OCI-LY1 (cell line): ENCODE measurements around the gene INTS3.
A peak's percentile ranks its signal among the peaks of the same experiment; 100 is the strongest.

Source experiments
- H2AFZ ChIP-seq: fragments of 200-600 bp; sonication (generic), shearing (Covaris generic); 2 replicates; pipeline ENCODE4 v1.6.0; 2014; ENCODE audit warnings: antibody characterized with exemption, mild to moderate bottlenecking, low read length
- H3F3A ChIP-seq: fragments of 200-600 bp; sonication (generic), shearing (Covaris generic); 2 replicates; pipeline ENCODE4 v1.6.0; 2014; ENCODE audit warnings: mild to moderate bottlenecking, antibody characterized with exemption, low read length, moderate library complexity; ENCODE audit not compliant: insufficient read depth
- H3K27ac ChIP-seq: fragments of 200-600 bp; sonication (generic); 2 replicates; pipeline ENCODE4 v1.5.1; 2014; ENCODE audit warnings: low read length, mixed run types, mild to moderate bottlenecking, low read depth; ENCODE audit not compliant: poor library complexity, severe bottlenecking
- H3K27me3 ChIP-seq: fragments of 200-600 bp; sonication (generic); 2 replicates; pipeline ENCODE4 v1.6.0; 2014; ENCODE audit warnings: antibody characterized with exemption, mild to moderate bottlenecking, low read length, moderate library complexity; ENCODE audit not compliant: insufficient read depth
- H3K36me3 ChIP-seq: fragments of 200-600 bp; sonication (generic); 2 replicates; pipeline ENCODE4 v1.6.1; 2014; ENCODE audit warnings: mild to moderate bottlenecking, antibody characterized with exemption, low read length, moderate library complexity, mixed read lengths; ENCODE audit not compliant: insufficient read depth
- H3K4me1 ChIP-seq: fragments of 200-600 bp; sonication (generic); 2 replicates; pipeline ENCODE4 v1.5.1; 2014; ENCODE audit warnings: mild to moderate bottlenecking, low read length, moderate library complexity; ENCODE audit not compliant: insufficient read depth, severe bottlenecking
- H3K4me2 ChIP-seq: fragments of 200-600 bp; sonication (generic), shearing (Covaris generic); 2 replicates; pipeline ENCODE4 v1.6.1; 2014; ENCODE audit warnings: low read length
- H3K4me3 ChIP-seq: fragments of 200-600 bp; sonication (generic); 2 replicates; pipeline ENCODE4 v1.5.1; 2014; ENCODE audit warnings: low read length, low read depth, mild to moderate bottlenecking, mixed read lengths; ENCODE audit not compliant: poor library complexity, severe bottlenecking
- H3K79me2 ChIP-seq: fragments of 200-600 bp; shearing (Covaris generic); 2 replicates; pipeline ENCODE4 v1.6.1; 2016; ENCODE audit warnings: mixed run types, low read length, mixed read lengths; ENCODE audit not compliant: insufficient read depth
- H3K9ac ChIP-seq: fragments of 200-600 bp; sonication (generic), shearing (Covaris generic); 2 replicates; pipeline ENCODE4 v1.6.1; 2014; ENCODE audit warnings: mild to moderate bottlenecking, low read length, mixed read lengths
- H3K9me2 ChIP-seq: fragments of 200-600 bp; sonication (generic), shearing (Covaris generic); 2 replicates; pipeline ENCODE4 v1.6.1; 2014; ENCODE audit warnings: low read depth, mild to moderate bottlenecking, low read length, mixed read lengths
- H3K9me3 ChIP-seq: fragments of 200-600 bp; shearing (Covaris generic); 2 replicates; pipeline ENCODE4 v1.6.1; 2014; ENCODE audit warnings: low read length, mixed read lengths
- H4K20me1 ChIP-seq: fragments of 200-600 bp; sonication (generic), shearing (Covaris generic); 2 replicates; pipeline ENCODE4 v1.6.0; 2016; ENCODE audit warnings: mild to moderate bottlenecking, low read length; ENCODE audit not compliant: insufficient read depth
- CTCF ChIP-seq: fragments of 200-600 bp; sonication (generic), shearing (Covaris generic); IDR thresholded peaks from 2 replicates; pipeline ENCODE4 v1.5.1; 2017; ENCODE audit warnings: mild to moderate bottlenecking, antibody characterized with exemption, low read length, moderate library complexity, mixed read lengths
- EZH2 ChIP-seq: fragments of 200-600 bp; sonication (generic), shearing (Covaris generic); IDR thresholded peaks from 2 replicates; pipeline ENCODE4 v1.8.0; 2017; ENCODE audit warnings: borderline replicate concordance, mixed run types, mild to moderate bottlenecking, antibody characterized with exemption, low read length, moderate library complexity, mixed read lengths

Gene INTS3

GRCh38 chr1:153795330-153795837 lies 67.5 kb downstream of the INTS3 start:
- peaks cover 27% of the 10 kb centered on the region for H3K4me1 ChIP-seq
- no peak overlapping the region for H2AFZ ChIP-seq
- no peak for TF ChIP-seq EZH2
- no peak for TF ChIP-seq CTCF
- no peak overlapping the region for H3K27ac ChIP-seq
- H3K9me2 ChIP-seq = no peaks in the 10 kb centered on the region
- H3K36me3 ChIP-seq = no peaks in the 10 kb centered on the region
- no peaks in the 10 kb centered on the region for H3K9me3 ChIP-seq
- H3F3A ChIP-seq = peaks cover 5% of the 10 kb centered on the region; the same call in 1 of the 2 replicates
- H3K4me2 ChIP-seq = no peak overlapping the region
- no peaks in the 10 kb centered on the region for H3K79me2 ChIP-seq
- H3K4me3 ChIP-seq = no peak overlapping the region
- no peaks in the 10 kb centered on the region for H3K27me3 ChIP-seq
- no peak overlapping the region for H3K9ac ChIP-seq
- H4K20me1 ChIP-seq = no peaks in the 10 kb centered on the region

- peaks cover 20% of the 10 kb centered on the region for H3K4me1 ChIP-seq
- no peak overlapping the region for H3K4me3 ChIP-seq
- H3K9me2 ChIP-seq = no peaks in the 10 kb centered on the region
- no peaks in the 10 kb centered on the region for H3K36me3 ChIP-seq
- TF ChIP-seq CTCF (no peak), EZH2 (no peak)
- no peaks in the 10 kb centered on the region for H3K27me3 ChIP-seq
- H3K4me2 ChIP-seq = no peak overlapping the region
- H3K79me2 ChIP-seq = no peaks in the 10 kb centered on the region
- no peak overlapping the region for H2AFZ ChIP-seq
- H4K20me1 ChIP-seq = no peaks in the 10 kb centered on the region
- no peaks in the 10 kb centered on the region for H3K9me3 ChIP-seq
- H3K9ac ChIP-seq = no peak overlapping the region
- no peak overlapping the region for H3K27ac ChIP-seq
- peaks cover 5% of the 10 kb centered on the region; the same call in 1 of the 2 replicates for H3F3A ChIP-seq
These were observed 68.3 kb downstream of the INTS3 start for GRCh38 chr1:153795934-153796785.

GRCh38 chr1:153796786-153797659 lies 69.2 kb downstream of the INTS3 start:
- Histone ChIP-seq H3K27ac (peak overlapping the region; percentile 31), H3K36me3 (no peaks in the 10 kb centered on the region), H3K27me3 (no peaks in the 10 kb centered on the region), H4K20me1 (no peaks in the 10 kb centered on the region), H3K9ac (no peak overlapping the region), H3K4me1 (peaks cover 11% of the 10 kb centered on the region), H3K9me3 (no peaks in the 10 kb centered on the region), H3F3A (peaks cover 5% of the 10 kb centered on the region; the same call in 1 of the 2 replicates), H3K79me2 (no peaks in the 10 kb centered on the region), H2AFZ (no peak overlapping the region), H3K4me2 (no peak overlapping the region; the same call in 1 of the 2 replicates), H3K9me2 (no peaks in the 10 kb centered on the region), H3K4me3 (peak overlapping the region; percentile 29)
- TF ChIP-seq CTCF (peak; percentile 80), EZH2 (no peak)
